ENCODE measurements around the gene TMEM190. TPM values are rescaled to one million over a fixed set of nuclear protein-coding genes. Genes with fewer than 3 reads are reported as not detected.
A peak's percentile ranks its signal among the peaks of the same experiment; 100 is the strongest.

The TMEM190 gene
- total and polyA plus RNA-seq, 2 donors = not detected

DNA sequence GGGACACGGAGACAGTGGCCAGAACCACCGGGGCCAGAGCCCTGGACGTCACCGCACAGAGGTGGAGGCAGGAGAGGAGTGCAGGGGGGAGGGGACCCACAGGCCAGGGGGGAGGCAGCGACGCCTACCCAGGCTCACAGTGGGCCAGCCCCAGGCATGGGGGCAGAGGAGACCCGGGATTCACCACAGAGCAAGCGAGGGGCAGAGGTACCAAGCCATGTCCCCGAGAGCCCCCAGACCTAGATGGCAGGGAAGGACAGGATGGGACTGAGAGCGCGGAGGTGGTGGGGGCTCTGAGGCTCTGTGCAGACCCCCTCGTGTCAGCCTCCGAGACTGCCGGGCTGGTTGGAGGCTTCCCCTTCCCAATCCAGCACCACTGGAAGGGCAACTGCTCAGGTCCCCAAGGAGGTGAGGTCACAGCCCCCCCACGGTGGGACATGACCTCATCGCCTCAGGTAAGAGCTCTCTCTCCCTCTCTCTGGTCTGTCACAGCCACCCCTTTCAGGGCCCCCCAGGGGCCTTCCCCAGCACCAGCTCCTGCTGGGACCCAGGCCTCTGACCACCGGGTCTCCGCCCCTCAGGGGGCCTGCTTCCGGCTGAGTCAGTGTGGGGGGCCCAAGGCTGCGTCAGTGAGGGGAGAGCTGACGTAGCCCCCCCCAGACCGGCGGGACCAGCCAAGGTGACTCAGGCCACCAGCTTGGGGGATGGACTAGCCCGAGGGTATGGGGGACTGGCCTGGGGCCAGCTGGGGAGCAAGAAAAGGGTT is 4.1 kb upstream of the TMEM190 start:
- 48% methylated on average over 24 of the region's 24 CpGs for WGBS
- no peaks in the 10 kb centered on the region for H3K36me3 ChIP-seq (ENCODE audit: insufficient read depth)

GRCh38 chr19:55373306-55373992 is 3.2 kb upstream of the TMEM190 start:
- Histone ChIP-seq H3K36me3 (ENCODE audit: insufficient read depth) (no peaks in the 10 kb centered on the region), H3K4me1 (ENCODE audit: insufficient read depth) (peaks cover 1% of the 10 kb centered on the region), H3K27ac (ENCODE audit: low read depth) (no peak overlapping the region), H3K4me3 (ENCODE audit: low read depth, low read length) (no peak overlapping the region)
- no peak for DNase-seq (ENCODE audit: extremely low spot score)
- 61% methylated on average over 9 of the region's 9 CpGs for WGBS

More for the DNA sequence above, 4.1 kb upstream of the TMEM190 start:
- Histone ChIP-seq H3K4me1 (ENCODE audit: insufficient read depth) (peaks cover 1% of the 10 kb centered on the region), H3K4me3 (ENCODE audit: low read depth, low read length) (no peak overlapping the region), H3K27ac (ENCODE audit: low read depth) (no peak overlapping the region)
- no peak for DNase-seq (ENCODE audit: extremely low spot score)

DNA sequence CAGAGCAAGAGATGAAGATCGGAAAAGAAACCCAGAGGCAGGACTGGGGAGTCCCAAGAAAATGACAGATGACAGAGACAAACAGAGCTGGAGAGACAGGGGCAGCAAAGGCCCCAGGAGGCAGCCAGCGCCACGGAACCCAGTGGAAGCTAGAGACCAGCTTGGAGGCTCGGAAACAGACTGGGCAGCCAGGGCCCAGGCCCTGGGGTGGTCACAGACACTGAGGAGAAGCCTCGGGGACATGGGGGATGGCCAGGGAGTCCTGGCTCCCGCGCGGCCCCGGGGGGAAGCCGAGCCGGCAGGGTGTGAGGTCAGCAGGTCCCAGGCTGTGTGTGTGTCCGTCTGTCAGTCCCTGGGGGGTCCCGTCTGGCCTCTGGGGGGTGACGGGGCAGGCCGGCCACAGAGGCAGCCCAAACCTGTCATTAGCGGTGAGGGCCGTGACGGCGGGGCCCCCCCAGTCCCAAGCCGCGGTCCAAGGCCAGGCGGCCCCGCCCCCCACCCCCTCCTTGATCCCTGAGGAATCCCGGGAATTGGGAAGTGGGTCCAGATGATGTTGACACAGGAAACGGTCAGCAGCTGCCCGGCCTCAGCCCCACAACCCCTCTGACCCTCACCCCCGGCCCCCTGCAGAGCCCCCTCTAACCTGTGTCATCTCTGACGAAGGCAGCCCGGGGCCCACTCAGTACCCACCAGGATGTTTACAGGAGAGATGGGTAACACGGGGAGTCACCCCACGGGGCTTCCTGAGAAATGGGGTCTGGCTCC is 2.5 kb upstream of the TMEM190 start:
- peaks cover 1% of the 10 kb centered on the region for H3K4me1 ChIP-seq (ENCODE audit: insufficient read depth)
- H3K4me3 ChIP-seq (ENCODE audit: low read depth, low read length) = no peak overlapping the region
- 11% methylated on average over 31 of the region's 31 CpGs for WGBS
- no peaks in the 10 kb centered on the region for H3K36me3 ChIP-seq (ENCODE audit: insufficient read depth)
- no peak for DNase-seq (ENCODE audit: extremely low spot score)
- H3K27ac ChIP-seq (ENCODE audit: low read depth) = no peak overlapping the region

- DNase-seq (ENCODE audit: extremely low spot score) = no peak
- no peak overlapping the region for H3K4me3 ChIP-seq (ENCODE audit: low read depth, low read length)
- WGBS = 15% methylated on average over 43 of the region's 43 CpGs
- H3K27ac ChIP-seq (ENCODE audit: low read depth) = no peak overlapping the region
- H3K4me1 ChIP-seq (ENCODE audit: insufficient read depth) = no peaks in the 10 kb centered on the region
- H3K36me3 ChIP-seq (ENCODE audit: insufficient read depth) = no peaks in the 10 kb centered on the region
These were observed 918 bp downstream of the TMEM190 start for GRCh38 chr19:55377356-55378131.

GRCh38 chr19:55379174-55379573 is 2.5 kb downstream of the TMEM190 start:
- DNase-seq (ENCODE audit: extremely low spot score) = no peak
- Histone ChIP-seq H3K27ac (ENCODE audit: low read depth) (no peak overlapping the region), H3K36me3 (ENCODE audit: insufficient read depth) (no peaks in the 10 kb centered on the region), H3K4me3 (ENCODE audit: low read depth, low read length) (no peak overlapping the region), H3K4me1 (ENCODE audit: insufficient read depth) (no peaks in the 10 kb centered on the region)
- 54% methylated on average over 11 of the region's 11 CpGs for WGBS

GRCh38 chr19:55382013-55382412 is 5.4 kb downstream of the TMEM190 start:
- WGBS = 97% methylated on average over 5 of the region's 5 CpGs
- no peak overlapping the region for H3K27ac ChIP-seq (ENCODE audit: low read depth)
- no peaks in the 10 kb centered on the region for H3K36me3 ChIP-seq (ENCODE audit: insufficient read depth)
- H3K4me1 ChIP-seq (ENCODE audit: insufficient read depth) = no peaks in the 10 kb centered on the region
- no peak for DNase-seq (ENCODE audit: extremely low spot score)
- no peak overlapping the region for H3K4me3 ChIP-seq (ENCODE audit: low read depth, low read length)

DNA sequence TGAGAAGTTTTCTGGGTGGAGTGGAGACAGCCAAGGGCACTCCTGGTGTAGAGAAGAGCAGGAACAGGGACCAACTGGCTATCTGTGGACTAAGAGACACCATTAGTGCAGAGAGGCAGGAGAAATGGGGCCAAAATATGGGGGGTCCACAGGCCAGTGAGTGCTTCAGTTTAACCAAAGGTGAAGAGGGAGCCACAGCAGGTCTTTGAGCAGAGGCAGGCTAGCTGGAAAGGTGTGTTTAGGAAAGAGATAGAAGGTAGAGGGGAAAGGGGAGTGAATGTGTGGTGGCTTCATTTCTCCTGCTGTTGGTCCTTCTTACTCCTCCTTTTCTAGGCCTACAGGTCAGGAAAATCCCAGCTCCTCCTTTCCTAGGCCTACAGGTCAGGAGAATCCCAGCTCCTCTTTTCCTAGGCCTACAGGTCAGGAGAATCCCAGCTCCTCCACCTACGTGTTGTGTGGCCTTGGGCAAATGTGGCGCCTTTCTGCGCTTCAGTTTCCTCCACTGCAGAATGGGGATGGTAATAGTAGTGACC is 6.0 kb downstream of the TMEM190 start:
- WGBS = 96% methylated on average over 3 of the region's 3 CpGs
- Histone ChIP-seq H3K4me1 (ENCODE audit: insufficient read depth) (no peaks in the 10 kb centered on the region), H3K36me3 (ENCODE audit: insufficient read depth) (no peaks in the 10 kb centered on the region), H3K27ac (ENCODE audit: low read depth) (no peak overlapping the region), H3K4me3 (ENCODE audit: low read depth, low read length) (no peak overlapping the region)
- DNase-seq (ENCODE audit: extremely low spot score) = no peak

GRCh38 chr19:55383279-55384130 is 6.9 kb downstream of the TMEM190 start:
- whole genome bisulfite sequencing = 4% methylated on average over 88 of the region's 88 CpGs
- Histone ChIP-seq H3K27ac (ENCODE audit: low read depth) (peak overlapping the region; percentile 90), H3K36me3 (ENCODE audit: insufficient read depth) (no peaks in the 10 kb centered on the region), H3K4me1 (ENCODE audit: insufficient read depth) (peaks cover 3% of the 10 kb centered on the region), H3K4me3 (ENCODE audit: low read depth, low read length) (peak overlapping the region; percentile 50)
- DNase-seq (ENCODE audit: extremely low spot score) = no peak

DNA sequence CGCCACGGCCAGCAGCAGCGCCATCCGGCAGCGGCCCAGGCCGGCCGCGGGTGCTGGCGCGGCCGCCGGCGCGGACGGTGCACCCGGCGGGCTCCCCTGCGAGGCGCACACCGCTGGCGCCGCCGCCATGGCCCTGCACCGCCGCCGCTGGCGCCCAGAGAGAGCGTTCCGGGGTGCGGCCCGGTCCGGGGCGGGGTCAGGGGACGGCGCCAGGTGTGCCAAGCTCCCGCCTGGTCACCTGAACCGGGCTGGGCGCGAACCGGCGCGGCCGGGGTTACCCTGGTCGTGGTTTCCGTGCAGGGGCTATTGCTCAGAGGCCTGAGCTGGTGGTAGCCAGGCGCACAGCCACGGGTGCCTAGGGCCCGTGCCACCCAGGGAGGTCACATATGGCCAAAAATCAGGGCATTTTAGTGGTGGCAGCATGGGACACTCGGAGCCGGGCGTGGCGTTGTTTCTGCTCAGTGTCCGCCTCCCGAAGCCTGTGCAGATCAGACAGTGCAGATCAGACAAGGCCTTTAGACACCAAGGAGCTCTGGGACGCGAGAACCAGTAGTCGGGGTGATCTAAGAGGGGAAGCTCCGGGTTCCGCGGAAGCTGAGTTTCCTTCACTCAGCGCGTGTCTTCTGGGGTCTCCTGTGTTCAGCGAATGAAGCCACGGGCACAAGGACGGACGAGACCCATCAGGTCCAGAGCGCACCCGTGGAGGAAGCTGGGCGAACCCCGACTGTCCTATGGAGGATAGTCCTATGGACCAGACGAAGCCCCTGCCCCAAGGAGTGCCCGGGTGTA is 7.7 kb downstream of the TMEM190 start, which contains the start of gene TMEM238:
TSS of gene TMEM238 (minus strand) at position 162 of the 789 bp plus-strand sequence. CDS start at position 129, 33 bp downstream.
- Histone ChIP-seq H3K4me3 (ENCODE audit: low read depth, low read length) (peak within 1 kb of the TSS; percentile 50), H3K4me1 (ENCODE audit: insufficient read depth) (peaks cover 3% of the 10 kb centered on the region), H3K36me3 (ENCODE audit: insufficient read depth) (no peaks in the 10 kb centered on the region), H3K27ac (ENCODE audit: low read depth) (peak within 1 kb of the TSS; percentile 90)
- no peak for DNase-seq (ENCODE audit: extremely low spot score)
- WGBS = 18% methylated on average over 72 of the region's 72 CpGs

DNA sequence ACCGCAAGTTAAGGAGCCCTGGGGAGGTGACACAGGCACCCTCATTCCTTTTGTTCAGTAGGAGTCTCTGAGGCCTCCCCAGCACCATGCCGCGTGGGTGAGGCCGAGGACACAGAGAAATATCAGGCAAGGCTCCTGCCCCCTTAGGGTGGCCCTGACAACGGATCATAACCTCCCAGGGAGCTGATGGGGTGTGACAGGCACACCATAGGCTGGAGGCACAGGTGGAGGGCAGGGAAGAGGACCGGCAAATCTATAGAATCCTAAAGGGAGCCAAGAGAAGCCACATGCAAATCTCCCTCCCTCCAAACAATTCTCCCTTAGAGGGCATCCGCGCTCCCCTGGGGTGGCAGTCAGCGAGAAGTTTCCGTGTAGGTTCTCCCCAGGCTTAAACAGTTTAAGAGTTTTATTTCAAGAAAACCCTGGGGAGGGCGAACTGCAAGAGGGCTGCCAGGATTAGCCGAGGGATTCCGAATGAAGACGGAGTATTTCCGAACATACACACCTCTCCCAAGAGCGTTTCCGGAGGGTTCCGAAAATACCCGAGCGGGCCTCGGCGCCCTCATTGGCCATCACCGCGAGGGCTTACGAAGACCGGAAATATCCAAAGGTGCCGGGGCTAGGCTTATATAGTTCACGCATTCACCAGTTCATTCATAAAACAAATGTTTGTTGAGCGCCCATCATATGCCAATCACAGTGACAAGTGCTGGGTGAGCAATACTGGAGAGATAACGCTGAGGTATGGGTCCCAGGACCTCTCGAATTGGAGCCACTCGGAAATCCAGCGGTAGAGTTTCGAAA is 8.5 kb downstream of the TMEM190 start:
- Histone ChIP-seq H3K4me1 (ENCODE audit: insufficient read depth) (peaks cover 3% of the 10 kb centered on the region), H3K4me3 (ENCODE audit: low read depth, low read length) (peak overlapping the region; percentile 33), H3K36me3 (ENCODE audit: insufficient read depth) (no peaks in the 10 kb centered on the region), H3K27ac (ENCODE audit: low read depth) (peak overlapping the region; percentile 90)
- peak; percentile 97 for DNase-seq (ENCODE audit: extremely low spot score)
- WGBS = 5% methylated on average over 34 of the region's 34 CpGs

Measured in urinary bladder (tissue), 4 donors.